HepG2 (cell line): ENCODE measurements around the gene WHAMM. TPM values are rescaled to one million over a fixed set of nuclear protein-coding genes. Genes with fewer than 3 reads are reported as not detected.

Experiments used
- ATAC-seq: fragments of 200-7000 bp; cut with Tn5 transposase; 3 replicates; pipeline ENCODE4 v1.9.1; 2020; ENCODE audit warnings: mild to moderate bottlenecking, moderate library complexity
- BruUV-seq: library from RNA; stranded (reverse); fragments of 400-500 nt; replicated peaks from 2 replicates; lab custom pipeline; 2021; lab: Mats Ljungman, UMichigan
- CTCF ChIA-PET: fragments of 300-600 bp; formaldehyde crosslinking; extraction: SDS; loops from one replicate; lab custom pipeline; 2021; ENCODE audit warnings: low total read pairs, inconsistent platforms, low intra/inter-chr PET ratio; lab: Yijun Ruan, JAX
- POLR2A ChIA-PET: fragments of 350-600 bp; sonication (Branson Sonifier 250); formaldehyde crosslinking; loops from one replicate; lab custom pipeline; 2020; ENCODE audit warnings: antibody characterized with exemption, inconsistent platforms; lab: Yijun Ruan, JAX
- DNase-seq: peaks from one replicate; pipeline ENCODE4 v3.0.0-alpha.2; 2015; ENCODE audit warnings: low spot score
- FAIRE-seq: peaks from 3 replicates; lab custom pipeline; 2011; peaks lifted over from hg19 to GRCh38; lab: Jason Lieb, UNC
- H2AFZ ChIP-seq: one replicate; pipeline ENCODE4 v1.6.1; 2011; ENCODE audit warnings: low read length, inconsistent platforms
- H3K27ac ChIP-seq: fragments of 300-600 bp; 3 replicates; pipeline ENCODE4 v1.8.0; 2011; ENCODE audit warnings: mixed run types, mild to moderate bottlenecking, mixed read lengths, low read length, inconsistent platforms; ENCODE audit not compliant: insufficient read depth; ENCODE audit errors: extremely low read length
- H3K27me3 ChIP-seq, 2 experiments: fragments of 200-600 bp in 1 of 2; 2 replicates in 1 of 2; 3 replicates in 1 of 2; pipeline versions ENCODE4 v1.6.0 to v1.8.0; 2011; ENCODE audit warnings: low read length in 2 of 2, mild to moderate bottlenecking in 2 of 2, moderate library complexity in 2 of 2, inconsistent platforms in 1 of 2; ENCODE audit not compliant: insufficient read depth in 2 of 2, control insufficient read depth in 1 of 2
- H3K36me3 ChIP-seq, 2 experiments: fragments of 200-600 bp in 1 of 2; replicated peaks in 1 of 2; 2 replicates in 1 of 2; 3 replicates in 1 of 2; pipeline versions ENCODE4 v1.5.1 to v1.8.0; 2011; ENCODE audit warnings: low read length in 2 of 2, inconsistent platforms in 1 of 2; ENCODE audit not compliant: insufficient read depth in 2 of 2, control insufficient read depth in 1 of 2
- H3K4me1 ChIP-seq: 2 replicates; pipeline ENCODE4 v1.5.1; 2012; ENCODE audit warnings: low read length, inconsistent platforms; ENCODE audit not compliant: insufficient read depth
- H3K4me2 ChIP-seq: 2 replicates; pipeline ENCODE4 v1.6.0; 2011; ENCODE audit warnings: low read depth, low read length, inconsistent platforms
- H3K4me3 ChIP-seq, 3 experiments: fragments of 200-600 bp in 1 of 3; sonication (generic), shearing (Covaris generic) in 1 of 3; replicated peaks in 1 of 3; 2 replicates each; pipeline ENCODE4 v1.5.1; 2011 to 2016; ENCODE audit warnings: low read length in 3 of 3, inconsistent platforms in 2 of 3, low read depth in 2 of 3, mild to moderate bottlenecking in 2 of 3, control low read depth in 1 of 3, mixed read lengths in 1 of 3; ENCODE audit not compliant: insufficient read depth in 1 of 3
- H3K79me2 ChIP-seq: one replicate; pipeline ENCODE4 v1.6.1; 2011; ENCODE audit warnings: low read length, inconsistent platforms; ENCODE audit not compliant: insufficient read depth
- H3K9ac ChIP-seq: 2 replicates; pipeline ENCODE4 v1.6.0; 2011; ENCODE audit warnings: mild to moderate bottlenecking, low read depth, low read length, inconsistent platforms; ENCODE audit not compliant: insufficient read depth
- H3K9me3 ChIP-seq: 2 replicates; pipeline ENCODE4 v1.5.1; 2012; ENCODE audit warnings: mild to moderate bottlenecking, low read length
- H4K20me1 ChIP-seq: 2 replicates; pipeline ENCODE4 v1.6.0; 2011; ENCODE audit warnings: inconsistent platforms, mild to moderate bottlenecking, low read length, moderate library complexity; ENCODE audit not compliant: insufficient read depth
- ZEB1 ChIP-seq: IDR thresholded peaks from 2 replicates; pipeline ENCODE4 v1.6.1; 2012; ENCODE audit warnings: mild to moderate bottlenecking, low read depth, inconsistent platforms; ENCODE audit not compliant: insufficient replicate concordance
- ZNF329 ChIP-seq: sonication (generic); formaldehyde crosslinking; IDR thresholded peaks from 2 replicates; pipeline ENCODE4 v1.9.0; 2021; ENCODE audit warnings: low read depth, mild to moderate bottlenecking, missing genetic modification reagents
- ZNF451 ChIP-seq: sonication (generic); formaldehyde crosslinking; IDR thresholded peaks from 2 replicates; pipeline ENCODE4 v1.5.0; 2020; ENCODE audit warnings: mild to moderate bottlenecking, missing genetic modification reagents
- ZSCAN25 ChIP-seq: sonication (generic); formaldehyde crosslinking; IDR thresholded peaks from 2 replicates; pipeline ENCODE4 v1.8.0; 2022; ENCODE audit warnings: mild to moderate bottlenecking, missing genetic modification reagents
- WGBS: methylation state at CpG from one replicate; pipeline ENCODE4 v1.1.6; 2017; ENCODE audit warnings: low lambda C conversion rate; 5-methylcytosine and 5-hydroxymethylcytosine counted together
- in situ Hi-C: cut with HindIII; loops from 2 replicates; pipeline ENCODE4 v1.10.0; 2017; ENCODE audit warnings: low pct_unique_long_range_greater_than_20kb; ENCODE audit not compliant: extremely low pct_ligation_motif_present
- intact Hi-C: fragments of 100-400 bp; cut with micrococcal nuclease; formaldehyde crosslinking; loops from one replicate; pipeline ENCODE4 v1.10.0; 2022; ENCODE audit not compliant: unreplicated experiment
- polyA plus RNA-seq, 8 experiments: library from polyadenylated mRNA; depleted of rRNA in 3 of 8; stranded (reverse) in 7 of 8; unstranded in 1 of 8; fragments of >200 nt; fragmentation: Illumina TruSeq in 4 of 8; extraction: Trizol in 4 of 8; gene quantifications; 2 replicates each; pipeline versions ENCODE4 v1.2.1 to v1.2.3, GENCODE V29; 2011 to 2016; ENCODE audit warnings: low read depth in 4 of 8, missing spikeins in 1 of 8, mixed read lengths in 1 of 8; ENCODE audit not compliant: insufficient read depth in 1 of 8
- total RNA-seq, 5 experiments: library from RNA; depleted of rRNA; stranded (reverse); fragments of >200 nt; fragmentation: Illumina TruSeq; extraction: Trizol; gene quantifications; 2 replicates each; pipeline ENCODE4 v1.2.3, GENCODE V29; 2016; ENCODE audit warnings: low read depth in 1 of 5
- TF ChIP-seq, protein P1 (sequence below), 2 experiments: IDR thresholded peaks; 2 replicates each; pipeline ENCODE4 v1.6.1; 2011 to 2012; ENCODE audit warnings: low read length in 2 of 2, borderline replicate concordance in 1 of 2, low read depth in 1 of 2, mild to moderate bottlenecking in 1 of 2, moderate library complexity in 1 of 2
- TF ChIP-seq, protein P2 (sequence below): IDR thresholded peaks from 2 replicates; pipeline ENCODE4 v1.6.1; 2016; ENCODE audit warnings: mild to moderate bottlenecking
- TF ChIP-seq, protein P3 (sequence below): sonication (generic); formaldehyde crosslinking; IDR thresholded peaks from 2 replicates; pipeline ENCODE4 v1.4.0; 2020; ENCODE audit warnings: missing genetic modification reagents
- TF ChIP-seq, protein P4 (sequence below): sonication (generic); formaldehyde crosslinking; IDR thresholded peaks from 2 replicates; pipeline ENCODE4 v1.4.0; 2020; ENCODE audit warnings: mild to moderate bottlenecking, missing genetic modification reagents
- TF ChIP-seq, protein P5 (sequence below): sonication (generic); formaldehyde crosslinking; IDR thresholded peaks from 2 replicates; pipeline ENCODE4 v1.4.0; 2020; ENCODE audit warnings: missing genetic modification reagents

WHAMM gene
- total and polyA plus RNA-seq, 2 of the 13 experiments (the other 11 are each of a cell fraction or from before 2014, with no cell fraction given): 2.9 to 3.0 TPM

DNA sequence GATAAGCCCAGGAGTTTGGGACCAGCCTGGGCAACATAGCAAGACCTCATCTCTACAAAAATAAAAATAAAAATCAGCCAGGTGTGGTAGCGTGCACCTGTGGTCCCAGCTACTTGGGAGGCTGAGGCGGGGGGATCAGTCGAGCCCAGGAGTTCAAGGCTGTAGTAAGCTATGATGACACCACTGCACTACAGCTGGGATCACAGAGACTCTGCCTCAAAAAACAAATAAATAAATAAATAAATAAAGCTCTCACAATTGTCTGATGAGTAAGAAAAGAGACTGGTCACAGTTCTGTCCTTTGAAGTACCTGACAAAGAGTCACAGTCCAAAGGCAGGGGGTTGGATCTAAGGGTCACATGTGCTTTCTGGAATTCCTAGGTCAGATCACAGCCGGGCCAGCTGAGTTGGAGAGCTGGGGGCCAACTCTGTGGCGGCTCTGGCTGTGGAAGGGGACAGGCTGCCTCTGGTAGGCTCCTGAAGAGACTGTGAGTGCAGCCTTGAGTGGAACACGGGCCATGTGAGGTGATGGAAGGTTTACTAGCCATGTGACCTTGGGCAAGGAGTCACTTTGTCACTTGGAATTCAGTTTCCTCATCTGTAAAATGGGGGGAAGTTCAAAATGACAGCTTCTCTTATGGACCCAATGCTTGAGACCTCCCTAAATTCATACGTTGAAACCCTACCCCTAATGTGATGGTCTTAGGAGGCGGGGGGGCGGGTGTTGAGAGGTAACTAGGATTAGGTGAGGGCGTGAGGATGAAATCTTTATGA, 47.2 kb downstream of the WHAMM start (continued):
- TF ChIP-seq, protein P1, sequence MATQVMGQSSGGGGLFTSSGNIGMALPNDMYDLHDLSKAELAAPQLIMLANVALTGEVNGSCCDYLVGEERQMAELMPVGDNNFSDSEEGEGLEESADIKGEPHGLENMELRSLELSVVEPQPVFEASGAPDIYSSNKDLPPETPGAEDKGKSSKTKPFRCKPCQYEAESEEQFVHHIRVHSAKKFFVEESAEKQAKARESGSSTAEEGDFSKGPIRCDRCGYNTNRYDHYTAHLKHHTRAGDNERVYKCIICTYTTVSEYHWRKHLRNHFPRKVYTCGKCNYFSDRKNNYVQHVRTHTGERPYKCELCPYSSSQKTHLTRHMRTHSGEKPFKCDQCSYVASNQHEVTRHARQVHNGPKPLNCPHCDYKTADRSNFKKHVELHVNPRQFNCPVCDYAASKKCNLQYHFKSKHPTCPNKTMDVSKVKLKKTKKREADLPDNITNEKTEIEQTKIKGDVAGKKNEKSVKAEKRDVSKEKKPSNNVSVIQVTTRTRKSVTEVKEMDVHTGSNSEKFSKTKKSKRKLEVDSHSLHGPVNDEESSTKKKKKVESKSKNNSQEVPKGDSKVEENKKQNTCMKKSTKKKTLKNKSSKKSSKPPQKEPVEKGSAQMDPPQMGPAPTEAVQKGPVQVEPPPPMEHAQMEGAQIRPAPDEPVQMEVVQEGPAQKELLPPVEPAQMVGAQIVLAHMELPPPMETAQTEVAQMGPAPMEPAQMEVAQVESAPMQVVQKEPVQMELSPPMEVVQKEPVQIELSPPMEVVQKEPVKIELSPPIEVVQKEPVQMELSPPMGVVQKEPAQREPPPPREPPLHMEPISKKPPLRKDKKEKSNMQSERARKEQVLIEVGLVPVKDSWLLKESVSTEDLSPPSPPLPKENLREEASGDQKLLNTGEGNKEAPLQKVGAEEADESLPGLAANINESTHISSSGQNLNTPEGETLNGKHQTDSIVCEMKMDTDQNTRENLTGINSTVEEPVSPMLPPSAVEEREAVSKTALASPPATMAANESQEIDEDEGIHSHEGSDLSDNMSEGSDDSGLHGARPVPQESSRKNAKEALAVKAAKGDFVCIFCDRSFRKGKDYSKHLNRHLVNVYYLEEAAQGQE (IDR thresholded peaks at IDR 0.05; ENCODE audit: borderline replicate concordance in 1 of 2, low read depth in 1 of 2, low read length in 2 of 2): no peak

DNA sequence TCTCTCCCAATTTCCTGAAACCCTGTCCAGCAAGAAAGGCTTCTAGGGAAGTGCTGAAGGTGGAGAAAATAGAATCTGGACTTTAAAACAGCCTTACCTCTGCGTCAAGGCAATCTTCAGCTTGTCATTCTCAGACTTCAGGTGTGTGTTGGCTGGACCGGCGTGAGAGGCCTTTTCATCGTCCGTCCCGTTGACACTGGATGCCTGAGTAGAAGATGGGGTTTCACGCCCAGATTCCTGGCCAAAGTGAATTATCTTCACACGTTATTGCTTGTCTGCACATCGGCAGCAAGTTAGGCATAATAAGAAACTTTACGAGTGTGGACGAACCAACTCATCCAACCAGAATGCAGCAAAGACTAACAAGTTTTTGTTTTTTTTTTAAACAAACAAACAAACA, 49.5 kb downstream of the WHAMM start:
- no peaks in the 10 kb centered on the region for H3K9me3 ChIP-seq
- H3K79me2 ChIP-seq: no peaks in the 10 kb centered on the region
- no peaks in the 10 kb centered on the region for H4K20me1 ChIP-seq
- no peak overlapping the region for H3K4me2 ChIP-seq
- H3K36me3 ChIP-seq: no peaks in the 10 kb centered on the region
- no TSS peak for BruUV-seq
- no peak for FAIRE-seq
- no peak for ATAC-seq
- WGBS: 97% methylated on average over 11 of the region's 11 CpGs
- ChIA-PET POLR2A (interaction anchor here (1.2 kb wide), 1 partner anchor 109 kb away, joined by 3 read pairs; no protein-coding TSS in a partner anchor), CTCF (no interaction called here)
- no peak overlapping the region for H2AFZ ChIP-seq
- no peak overlapping the region for H3K9ac ChIP-seq
- no peak for DNase-seq
- in situ Hi-C loops: loop anchor here (5.0 to 10.0 kb wide), 2 partner anchors 58 to 126 kb away; partner anchors contain the start of gene RAMAC
- peaks cover 23% of the 10 kb centered on the region for H3K4me1 ChIP-seq
- H3K27ac ChIP-seq: no peak overlapping the region
- no peaks in the 10 kb centered on the region for H3K27me3 ChIP-seq
- H3K4me3 ChIP-seq: no peak overlapping the region
- intact Hi-C loops: loop anchor here (5.0 kb wide), 2 partner anchors 58 to 128 kb away; partner anchors contain the start of gene RAMAC
- TF ChIP-seq ZSCAN25 (CRISPR knock-in tag) (no peak), ZNF329 (CRISPR knock-in tag) (no peak), ZNF451 (CRISPR knock-in tag) (no peak), ZEB1 (no peak)
- TF ChIP-seq, protein P2, sequence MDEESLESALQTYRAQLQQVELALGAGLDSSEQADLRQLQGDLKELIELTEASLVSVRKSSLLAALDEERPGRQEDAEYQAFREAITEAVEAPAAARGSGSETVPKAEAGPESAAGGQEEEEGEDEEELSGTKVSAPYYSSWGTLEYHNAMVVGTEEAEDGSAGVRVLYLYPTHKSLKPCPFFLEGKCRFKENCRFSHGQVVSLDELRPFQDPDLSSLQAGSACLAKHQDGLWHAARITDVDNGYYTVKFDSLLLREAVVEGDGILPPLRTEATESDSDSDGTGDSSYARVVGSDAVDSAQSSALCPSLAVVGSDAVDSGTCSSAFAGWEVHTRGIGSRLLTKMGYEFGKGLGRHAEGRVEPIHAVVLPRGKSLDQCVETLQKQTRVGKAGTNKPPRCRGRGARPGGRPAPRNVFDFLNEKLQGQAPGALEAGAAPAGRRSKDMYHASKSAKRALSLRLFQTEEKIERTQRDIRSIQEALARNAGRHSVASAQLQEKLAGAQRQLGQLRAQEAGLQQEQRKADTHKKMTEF: no peak
- TF ChIP-seq, protein P3, sequence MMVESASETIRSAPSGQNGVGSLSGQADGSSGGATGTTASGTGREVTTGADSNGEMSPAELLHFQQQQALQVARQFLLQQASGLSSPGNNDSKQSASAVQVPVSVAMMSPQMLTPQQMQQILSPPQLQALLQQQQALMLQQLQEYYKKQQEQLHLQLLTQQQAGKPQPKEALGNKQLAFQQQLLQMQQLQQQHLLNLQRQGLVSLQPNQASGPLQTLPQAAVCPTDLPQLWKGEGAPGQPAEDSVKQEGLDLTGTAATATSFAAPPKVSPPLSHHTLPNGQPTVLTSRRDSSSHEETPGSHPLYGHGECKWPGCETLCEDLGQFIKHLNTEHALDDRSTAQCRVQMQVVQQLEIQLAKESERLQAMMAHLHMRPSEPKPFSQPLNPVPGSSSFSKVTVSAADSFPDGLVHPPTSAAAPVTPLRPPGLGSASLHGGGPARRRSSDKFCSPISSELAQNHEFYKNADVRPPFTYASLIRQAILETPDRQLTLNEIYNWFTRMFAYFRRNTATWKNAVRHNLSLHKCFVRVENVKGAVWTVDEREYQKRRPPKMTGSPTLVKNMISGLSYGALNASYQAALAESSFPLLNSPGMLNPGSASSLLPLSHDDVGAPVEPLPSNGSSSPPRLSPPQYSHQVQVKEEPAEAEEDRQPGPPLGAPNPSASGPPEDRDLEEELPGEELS: no peak
- TF ChIP-seq, protein P4, sequence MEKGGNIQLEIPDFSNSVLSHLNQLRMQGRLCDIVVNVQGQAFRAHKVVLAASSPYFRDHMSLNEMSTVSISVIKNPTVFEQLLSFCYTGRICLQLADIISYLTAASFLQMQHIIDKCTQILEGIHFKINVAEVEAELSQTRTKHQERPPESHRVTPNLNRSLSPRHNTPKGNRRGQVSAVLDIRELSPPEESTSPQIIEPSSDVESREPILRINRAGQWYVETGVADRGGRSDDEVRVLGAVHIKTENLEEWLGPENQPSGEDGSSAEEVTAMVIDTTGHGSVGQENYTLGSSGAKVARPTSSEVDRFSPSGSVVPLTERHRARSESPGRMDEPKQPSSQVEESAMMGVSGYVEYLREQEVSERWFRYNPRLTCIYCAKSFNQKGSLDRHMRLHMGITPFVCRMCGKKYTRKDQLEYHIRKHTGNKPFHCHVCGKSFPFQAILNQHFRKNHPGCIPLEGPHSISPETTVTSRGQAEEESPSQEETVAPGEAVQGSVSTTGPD (CRISPR knock-in tag): no peak
- TF ChIP-seq, protein P5, sequence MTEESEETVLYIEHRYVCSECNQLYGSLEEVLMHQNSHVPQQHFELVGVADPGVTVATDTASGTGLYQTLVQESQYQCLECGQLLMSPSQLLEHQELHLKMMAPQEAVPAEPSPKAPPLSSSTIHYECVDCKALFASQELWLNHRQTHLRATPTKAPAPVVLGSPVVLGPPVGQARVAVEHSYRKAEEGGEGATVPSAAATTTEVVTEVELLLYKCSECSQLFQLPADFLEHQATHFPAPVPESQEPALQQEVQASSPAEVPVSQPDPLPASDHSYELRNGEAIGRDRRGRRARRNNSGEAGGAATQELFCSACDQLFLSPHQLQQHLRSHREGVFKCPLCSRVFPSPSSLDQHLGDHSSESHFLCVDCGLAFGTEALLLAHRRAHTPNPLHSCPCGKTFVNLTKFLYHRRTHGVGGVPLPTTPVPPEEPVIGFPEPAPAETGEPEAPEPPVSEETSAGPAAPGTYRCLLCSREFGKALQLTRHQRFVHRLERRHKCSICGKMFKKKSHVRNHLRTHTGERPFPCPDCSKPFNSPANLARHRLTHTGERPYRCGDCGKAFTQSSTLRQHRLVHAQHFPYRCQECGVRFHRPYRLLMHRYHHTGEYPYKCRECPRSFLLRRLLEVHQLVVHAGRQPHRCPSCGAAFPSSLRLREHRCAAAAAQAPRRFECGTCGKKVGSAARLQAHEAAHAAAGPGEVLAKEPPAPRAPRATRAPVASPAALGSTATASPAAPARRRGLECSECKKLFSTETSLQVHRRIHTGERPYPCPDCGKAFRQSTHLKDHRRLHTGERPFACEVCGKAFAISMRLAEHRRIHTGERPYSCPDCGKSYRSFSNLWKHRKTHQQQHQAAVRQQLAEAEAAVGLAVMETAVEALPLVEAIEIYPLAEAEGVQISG: no peak
